ENCODE data around the gene ZSCAN20.

DNA sequence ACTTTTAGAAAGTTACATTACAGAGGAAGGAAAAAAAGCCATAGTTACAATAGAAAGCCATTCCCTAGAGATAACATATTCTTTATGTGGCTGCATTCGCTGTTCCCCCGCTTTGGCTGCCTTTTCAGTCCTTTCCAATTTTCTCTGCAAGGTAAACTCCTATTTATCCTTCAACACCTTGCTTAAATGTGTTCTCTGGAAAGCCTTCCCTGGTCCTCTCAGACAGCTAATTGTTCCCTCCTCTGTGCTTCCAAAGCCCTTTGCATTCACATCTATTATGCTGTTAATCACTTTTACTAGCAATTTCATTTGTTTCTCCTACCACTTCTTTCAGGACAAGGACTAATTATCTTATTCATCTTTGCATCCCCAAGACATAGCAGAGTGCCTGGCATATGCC lies 43.1 kb upstream of the ZSCAN20 start:
- TF ChIP-seq, protein P1, sequence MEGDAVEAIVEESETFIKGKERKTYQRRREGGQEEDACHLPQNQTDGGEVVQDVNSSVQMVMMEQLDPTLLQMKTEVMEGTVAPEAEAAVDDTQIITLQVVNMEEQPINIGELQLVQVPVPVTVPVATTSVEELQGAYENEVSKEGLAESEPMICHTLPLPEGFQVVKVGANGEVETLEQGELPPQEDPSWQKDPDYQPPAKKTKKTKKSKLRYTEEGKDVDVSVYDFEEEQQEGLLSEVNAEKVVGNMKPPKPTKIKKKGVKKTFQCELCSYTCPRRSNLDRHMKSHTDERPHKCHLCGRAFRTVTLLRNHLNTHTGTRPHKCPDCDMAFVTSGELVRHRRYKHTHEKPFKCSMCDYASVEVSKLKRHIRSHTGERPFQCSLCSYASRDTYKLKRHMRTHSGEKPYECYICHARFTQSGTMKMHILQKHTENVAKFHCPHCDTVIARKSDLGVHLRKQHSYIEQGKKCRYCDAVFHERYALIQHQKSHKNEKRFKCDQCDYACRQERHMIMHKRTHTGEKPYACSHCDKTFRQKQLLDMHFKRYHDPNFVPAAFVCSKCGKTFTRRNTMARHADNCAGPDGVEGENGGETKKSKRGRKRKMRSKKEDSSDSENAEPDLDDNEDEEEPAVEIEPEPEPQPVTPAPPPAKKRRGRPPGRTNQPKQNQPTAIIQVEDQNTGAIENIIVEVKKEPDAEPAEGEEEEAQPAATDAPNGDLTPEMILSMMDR (IDR thresholded peaks at IDR 0.05), result no peak
- no peak for TF ChIP-seq EZH2 (IDR thresholded peaks at IDR 0.05)
